Heart right ventricle (tissue), 16 donors: ENCODE measurements around the gene ZNF226. TPM values are rescaled to one million over a fixed set of nuclear protein-coding genes. Genes with fewer than 3 reads are reported as not detected.
"Not testable (repeated sequence)": the region's sequence is repeated elsewhere in the genome, so short reads cannot be mapped to it uniquely, and the experiment has no call there.

ENCODE experiments used
- ATAC-seq, 8 donors: fragments of 200-7000 bp; cut with Tn5 transposase; one replicate each; pipeline ENCODE4 v1.9.1; 2020; ENCODE audit warnings: mild to moderate bottlenecking in 8 of 8, moderate library complexity in 8 of 8, moderate number of reproducible peaks in 1 of 8
- DNase-seq, 2 donors: peaks; one replicate each; pipeline ENCODE4 v3.0.0-alpha.2; 2020
- H3K27ac ChIP-seq, 10 donors: fragments of 200-600 bp; sonication (generic) in 2 of 10; one replicate each; pipeline versions ENCODE4 v1.5.0 to v1.8.0; 2020 to 2022; ENCODE audit warnings: mild to moderate bottlenecking in 3 of 10
- H3K27me3 ChIP-seq, 7 donors: fragments of 200-600 bp; one replicate each; pipeline ENCODE4 v1.8.0; 2021 to 2022; ENCODE audit warnings: mild to moderate bottlenecking in 2 of 7
- H3K36me3 ChIP-seq, 9 donors: fragments of 200-600 bp; sonication (generic) in 1 of 9; one replicate each; pipeline versions ENCODE4 v1.5.0 to v1.8.0; 2020 to 2022; ENCODE audit warnings: mild to moderate bottlenecking in 2 of 9
- H3K4me1 ChIP-seq, 9 donors: fragments of 200-600 bp; sonication (generic) in 1 of 9; one replicate each; pipeline versions ENCODE4 v1.5.0 to v1.8.0; 2020 to 2022; ENCODE audit warnings: mild to moderate bottlenecking in 4 of 9
- H3K4me3 ChIP-seq, 10 donors: fragments of 200-600 bp; sonication (generic) in 2 of 10; one replicate each; pipeline versions ENCODE4 v1.5.0 to v1.8.0; 2020 to 2022; ENCODE audit warnings: mild to moderate bottlenecking in 7 of 10, moderate library complexity in 2 of 10
- H3K9me3 ChIP-seq, 11 donors: fragments of 200-600 bp in 10 of 11; sonication (generic) in 2 of 11; one replicate each; pipeline versions ENCODE4 v1.5.0 to v1.8.0; 2013 to 2022; ENCODE audit warnings: mild to moderate bottlenecking in 2 of 11, control low read depth in 1 of 11, moderate library complexity in 1 of 11
- CTCF ChIP-seq, 9 donors: fragments of 200-600 bp; sonication (generic) in 2 of 9; IDR thresholded peaks; one replicate each; pipeline versions ENCODE4 v1.5.0 to v1.8.0; 2021 to 2022; ENCODE audit warnings: antibody characterized with exemption in 9 of 9, mild to moderate bottlenecking in 5 of 9, moderate library complexity in 1 of 9
- WGBS, 2 donors: extraction: QIAGEN DNeasy Blood & Tissue Kit; methylation state at CpG; one replicate each; pipeline ENCODE4 v1.1.7; 2013; ENCODE audit warnings: inconsistent platforms in 1 of 2; 5-methylcytosine and 5-hydroxymethylcytosine counted together
- intact Hi-C, 10 donors: fragments of 100-400 bp; cut with DNase I; formaldehyde crosslinking; loops; one replicate each; pipeline versions ENCODE4 v1.11.1 to v1.14.2; 2022
- polyA plus RNA-seq, 2 donors: library from polyadenylated mRNA; stranded (reverse); fragments of 200-250 nt; gene quantifications; one replicate each; pipeline ENCODE4 v1.2.3, GENCODE V29; 2013
- total RNA-seq, 10 donors: library from RNA; stranded (reverse); fragmentation: NEBNext Ultra II Directional in 3 of 10; extraction: Animal tissue kit (Norgen Biotek cat#: 25700) in 3 of 10; gene quantifications; one replicate each; pipeline versions ENCODE4 v1.2.1 to v1.2.4, GENCODE V29; 2021 to 2023
- donor health status: Arrhythmogenic right ventricular cardiomyopathy.
- donor health status: ischemic (EF 13 %, LVEDD 7.1; RV severe dilation, severe dysfunction).
- donor health status: healthy with polysubstance abuse.
- donor health status: DM: no; HTN: yes; CAD: no.
- donor health status: DM: no; HTN: no; CAD: no.
- donor health status: ischemic (EF 25% LVEDD 6.9; RV normal size, moderate dysfunction).
- donor health status: ischemic (EF 25% LVEDD 5.7; RV mildly dilated, moderate dysfunction).
- donor health status: healthy.
- donor health status: DM: yes; HTN: yes; CAD: no.
- donor health status: Ischemic cardiomyopathy.
- donor health status: ischemic (EF 35%, LVEDD 5.7; RV mildly dilated, moderate dysfunction).
- donor health status: nonischemic (EF 11% LVEDD 7.7; RV severe dilation, severe dysfunction).
- donor health status: DM: yes; HTN: yes; CAD: no.
- donor health status: PGD.
- donor health status: ischemic (EF 29% LVEDD 5.4; RV normal size, mild dysfunction).
- donor health status: nonischemic (EF 23%, LVEDD 6.1; RV moderate dilation, normal function).

Gene ZNF226
- total and polyA plus RNA-seq, 12 donors: 14.6 to 30.6 (median 21.7) TPM

GRCh38 chr19:44207126-44207803 is 42.4 kb downstream of the ZNF226 start:
- 4% methylated on average over 26 of the region's 26 CpGs for WGBS, 2 donors
- intact Hi-C loops: loop anchor here in 4 of 10 donors (1.0 to 5.0 kb wide), 4 partner anchors 40 to 95 kb away; partner anchors contain the start of genes ZNF226 (in 3 of the 4) and ZNF225 (in 1 of the 4)
- DNase-seq: peak; percentile 86 to 94
- Histone ChIP-seq H3K27ac (peak overlapping the region; percentile 88 to 96 (median 93)), H3K4me3 (peak overlapping the region; percentile 58 to 95 (median 76)), H3K36me3 (no peaks in the 10 kb centered on the region), H3K9me3 (peaks cover 0 to 31% (median 0%) of the 10 kb centered on the region in 11 donors), H3K4me1 (peaks cover 0 to 16% (median 8%) of the 10 kb centered on the region in 9 donors), H3K27me3 (peaks cover 0 to 5% (median 0%) of the 10 kb centered on the region in 7 donors)
- peak; percentile 94 to 98 (median 97) for ATAC-seq
- no peak for TF ChIP-seq CTCF (IDR thresholded peaks at IDR 0.05)

GRCh38 chr19:44212250-44212865 is 47.5 kb downstream of the ZNF226 start, which contains the start of gene ZNF227:
Gene ZNF227 (plus strand): TSS chr19:44212532. CDS start chr19:44217793, 5,261 bp downstream.
- Histone ChIP-seq H3K36me3 (peaks cover 0 to 33% (median 15%) of the 10 kb centered on the region in 9 donors), H3K4me1 (peaks cover 0 to 33% (median 20%) of the 10 kb centered on the region in 9 donors), H3K9me3 (peaks cover 0 to 7% (median 0%) of the 10 kb centered on the region in 11 donors), H3K27me3 (no peaks in the 10 kb centered on the region), H3K27ac (peak within 1 kb of the TSS; percentile 63 to 92 (median 86)), H3K4me3 (peak within 1 kb of the TSS; percentile 55 to 91 (median 81))
- WGBS, 2 donors: 0% methylated on average over 37 of the region's 37 CpGs
- DNase-seq (peak; percentile 89 to 93), ATAC-seq (peak; percentile 97 to 98 (median 98))
- TF ChIP-seq CTCF (IDR thresholded peaks at IDR 0.05): no peak
- intact Hi-C loops: loop anchor here in 6 of 10 donors (1.0 to 10.0 kb wide), 7 partner anchors 45 to 144 kb away; partner anchors contain the start of genes ZNF235 (in 3 of the 6), ZNF112 (in 2 of the 6), ZNF226 (in 2 of the 6) and ZNF225 (in 1 of the 6)

GRCh38 chr19:44212866-44213346 is 48.0 kb downstream of the ZNF226 start:
- Histone ChIP-seq H3K27ac (peak overlapping the region; percentile 63 to 92 (median 86)), H3K4me3 (peak overlapping the region; percentile 55 to 91 (median 81)), H3K36me3 (peaks cover 0 to 39% (median 21%) of the 10 kb centered on the region in 9 donors), H3K27me3 (no peaks in the 10 kb centered on the region), H3K9me3 (peaks cover 0 to 7% (median 0%) of the 10 kb centered on the region in 11 donors), H3K4me1 (peaks cover 0 to 32% (median 17%) of the 10 kb centered on the region in 9 donors)
- DNase-seq (peak in 1 of 2 donors; percentile 6), ATAC-seq (peak; percentile 5 to 43 (median 34))
- intact Hi-C loops: loop anchor here in 6 of 10 donors (1.0 to 10.0 kb wide), 7 partner anchors 46 to 143 kb away; partner anchors contain the start of genes ZNF235 (in 3 of the 6), ZNF112 (in 2 of the 6), ZNF226 (in 2 of the 6) and ZNF225 (in 1 of the 6)
- TF ChIP-seq CTCF (IDR thresholded peaks at IDR 0.05): no peak
- WGBS, 2 donors: 4% methylated on average over 15 of the region's 15 CpGs

DNA sequence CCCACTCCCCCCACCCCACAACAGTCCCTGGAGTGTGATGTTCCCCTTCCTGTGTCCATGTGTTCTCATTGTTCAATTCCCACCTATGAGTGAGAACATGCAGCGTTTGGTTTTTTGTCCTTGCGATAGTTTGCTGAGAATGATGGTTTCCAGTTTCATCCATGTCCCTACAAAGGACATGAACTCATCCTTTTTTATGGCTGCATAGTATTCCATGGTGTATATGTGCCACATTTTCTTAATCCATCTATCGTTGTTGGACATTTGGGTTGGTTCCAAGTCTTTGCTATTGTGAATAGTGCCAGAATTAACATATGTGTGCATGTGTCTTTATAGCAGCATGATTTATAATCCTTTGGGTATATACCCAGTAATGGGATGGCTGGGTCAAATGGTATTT is 55.0 kb downstream of the ZNF226 start:
- Histone ChIP-seq H3K36me3 (peaks cover 0 to 66% (median 37%) of the 10 kb centered on the region in 9 donors), H3K9me3 (peaks cover 0 to 46% (median 0%) of the 10 kb centered on the region in 11 donors)
- not testable (repeated sequence) for DNase-seq, H3K4me1 ChIP-seq, H3K4me3 ChIP-seq, H3K27me3 ChIP-seq, H3K27ac ChIP-seq, ATAC-seq
- 90 to 100% methylated on average over 1 to 3 of the region's 3 CpGs for WGBS, 2 donors
- intact Hi-C loops: loop anchor here in 3 of 10 donors (10.0 kb wide), 3 partner anchors 55 to 135 kb away; partner anchors contain the start of genes ZNF112 (in 1 of the 3), ZNF226 (in 1 of the 3) and ZNF235 (in 1 of the 3)

GRCh38 chr19:44220761-44221160 is 55.9 kb downstream of the ZNF226 start:
- H3K4me1 ChIP-seq, DNase-seq, ATAC-seq, intact Hi-C loops, H3K27me3 ChIP-seq, H3K4me3 ChIP-seq, H3K27ac ChIP-seq: not testable (repeated sequence)
- WGBS, 2 donors: 95 to 97% methylated on average over 6 of the region's 6 CpGs
- peaks cover 0 to 53% (median under 1%) of the 10 kb centered on the region in 11 donors for H3K9me3 ChIP-seq
- H3K36me3 ChIP-seq: peaks cover 0 to 63% (median 43%) of the 10 kb centered on the region in 9 donors

GRCh38 chr19:44221291-44221690 is 56.4 kb downstream of the ZNF226 start:
- H3K4me1 ChIP-seq, H3K27me3 ChIP-seq, DNase-seq, intact Hi-C loops, H3K4me3 ChIP-seq, H3K27ac ChIP-seq, ATAC-seq: not testable (repeated sequence)
- Histone ChIP-seq H3K9me3 (peaks cover 0 to 58% (median 6%) of the 10 kb centered on the region in 11 donors), H3K36me3 (peaks cover 0 to 63% (median 43%) of the 10 kb centered on the region in 9 donors)
- 96 to 100% methylated on average over 3 of the region's 3 CpGs for WGBS, 2 donors
